GM12878 (cell line): Measurements from ENCODE around the gene DUSP8. TPM values are rescaled to one million over a fixed set of nuclear protein-coding genes. Genes with fewer than 3 reads are reported as not detected.

ENCODE experiments used
- ATAC-seq: fragments of 200-7000 bp; cut with Tn5 transposase; 3 replicates; pipeline ENCODE4 v1.9.1; 2020; ENCODE audit warnings: mild to moderate bottlenecking, moderate library complexity
- BruUV-seq: library from RNA; stranded (reverse); fragments of 400-500 nt; replicated peaks from 2 replicates; lab custom pipeline; 2021; lab: Mats Ljungman, UMichigan
- CTCF ChIA-PET: fragments of 300-600 bp; sonication (Branson Sonifier 250); formaldehyde crosslinking; extraction: SDS; loops from one replicate; lab custom pipeline; 2021; ENCODE audit warnings: inconsistent platforms; lab: Yijun Ruan, JAX
- POLR2A ChIA-PET: fragments of 350-600 bp; formaldehyde crosslinking; extraction: SDS; loops from one replicate; lab custom pipeline; 2021; ENCODE audit warnings: inconsistent platforms; lab: Charles Lee
- RAD21 ChIA-PET: fragments of 300-600 bp; sonication (Branson Sonifier 250); formaldehyde crosslinking; loops from one replicate; lab custom pipeline; 2023; ENCODE audit warnings: antibody characterized with exemption; ENCODE audit not compliant: unreplicated experiment; lab: Charles Lee
- SMC1A ChIA-PET: fragments of 300-600 bp; sonication (Branson Sonifier 250); formaldehyde crosslinking; loops from one replicate; lab custom pipeline; 2023; ENCODE audit not compliant: unreplicated experiment, uncharacterized antibody; lab: Charles Lee
- DNase-seq: peaks from one replicate; pipeline ENCODE4 v3.0.0-alpha.2; 2011; ENCODE audit warnings: low read depth, low spot score
- FAIRE-seq: peaks from 3 replicates; lab custom pipeline; 2011; peaks lifted over from hg19 to GRCh38; lab: Jason Lieb, UNC
- H2AFZ ChIP-seq: 2 replicates; pipeline ENCODE4 v1.6.0; 2011; ENCODE audit warnings: low read depth, low read length, control low read depth; ENCODE audit not compliant: control insufficient read depth
- H3K27ac ChIP-seq: 2 replicates; pipeline ENCODE4 v1.5.1; 2011; ENCODE audit warnings: control low read depth; ENCODE audit not compliant: control insufficient read depth, insufficient read depth
- H3K27me3 ChIP-seq, 2 experiments: replicated peaks in 1 of 2; 2 replicates each; pipeline versions ENCODE4 v1.6.0 to v1.6.1; 2011; ENCODE audit warnings: low read length in 1 of 2; ENCODE audit not compliant: control insufficient read depth in 2 of 2, insufficient read depth in 2 of 2
- H3K36me3 ChIP-seq, 2 experiments: 2 replicates each; pipeline ENCODE4 v1.5.1; 2011; ENCODE audit warnings: low read length in 1 of 2; ENCODE audit not compliant: control insufficient read depth in 2 of 2, insufficient read depth in 2 of 2
- H3K4me1 ChIP-seq: 2 replicates; pipeline ENCODE4 v1.6.1; 2011; ENCODE audit warnings: mild to moderate bottlenecking, low read length, moderate library complexity, mixed read lengths; ENCODE audit not compliant: control insufficient read depth, insufficient read depth
- H3K4me2 ChIP-seq: 2 replicates; pipeline ENCODE4 v1.6.0; 2011; ENCODE audit warnings: control low read depth; ENCODE audit not compliant: control insufficient read depth, insufficient read depth
- H3K4me3 ChIP-seq: fragments of 200-600 bp; sonication (generic); 2 replicates; pipeline ENCODE4 v1.5.1; 2016
- H3K79me2 ChIP-seq: 2 replicates; pipeline ENCODE4 v1.6.0; 2011; ENCODE audit warnings: low read length; ENCODE audit not compliant: control insufficient read depth, insufficient read depth
- H3K9ac ChIP-seq: 2 replicates; pipeline ENCODE4 v1.8.0; 2011; ENCODE audit warnings: low read length, control low read depth, mixed read lengths; ENCODE audit not compliant: control insufficient read depth, insufficient read depth
- H3K9me3 ChIP-seq: replicated peaks from 3 replicates; pipeline ENCODE4 v1.5.1; 2011; ENCODE audit warnings: mild to moderate bottlenecking, low read length; ENCODE audit not compliant: control insufficient read depth, insufficient read depth
- H4K20me1 ChIP-seq: 2 replicates; pipeline ENCODE4 v1.6.0; 2011; ENCODE audit not compliant: control insufficient read depth, insufficient read depth
- MAX ChIP-seq: IDR thresholded peaks from 2 replicates; pipeline ENCODE4 v1.6.1; 2012; ENCODE audit warnings: low read depth, low read length, improper control_type of control experiment
- NFYB ChIP-seq: IDR thresholded peaks from 2 replicates; pipeline ENCODE4 v1.6.1; 2011; ENCODE audit warnings: low read depth, mild to moderate bottlenecking, low read length, improper control_type of control experiment, moderate library complexity; ENCODE audit not compliant: insufficient read depth
- REST ChIP-seq: IDR thresholded peaks from 2 replicates; pipeline ENCODE4 v1.6.1; 2012; ENCODE audit warnings: mild to moderate bottlenecking, low read depth, low read length
- ZNF207 ChIP-seq: fragments of 450-650 bp; IDR thresholded peaks from 2 replicates; pipeline ENCODE4 v1.6.1; 2014; ENCODE audit warnings: antibody characterized with exemption, mild to moderate bottlenecking, borderline replicate concordance
- WGBS: methylation state at CpG from one replicate; pipeline ENCODE4 v1.1.6; 2016; ENCODE audit warnings: low lambda C conversion rate; ENCODE audit not compliant: insufficient replicate concordance, insufficient coverage; ENCODE audit errors: missing lambda C conversion rate; 5-methylcytosine and 5-hydroxymethylcytosine counted together
- in situ Hi-C: fragments of 300-500 bp; cut with MboI; formaldehyde crosslinking; loops from 9 replicates; pipeline ENCODE4 v1.14.3; 2018; ENCODE audit warnings: mixed read lengths
- intact Hi-C: fragments of 100-400 bp; cut with micrococcal nuclease; formaldehyde crosslinking; loops from one replicate; pipeline ENCODE4 v1.14.2; 2022; ENCODE audit not compliant: unreplicated experiment
- polyA plus RNA-seq, 11 experiments: library from polyadenylated mRNA; depleted of rRNA in 4 of 11; unstranded in 6 of 11; stranded (reverse) in 5 of 11; fragments of >200 nt; fragmentation: Nextera tagmentation in 4 of 11; fragmentation: Illumina TruSeq in 1 of 11; extraction: Ambion mirVana in 4 of 11; extraction: Trizol in 1 of 11; gene quantifications; 1 replicate in 1 of 11; 2 replicates in 10 of 11; pipeline versions ENCODE4 v1.2.1 to v1.2.3, GENCODE V29; 2011 to 2016; ENCODE audit warnings: inconsistent platforms in 2 of 11, missing spikeins in 2 of 11, low read depth in 1 of 11
- total RNA-seq, 4 experiments: library from RNA; depleted of rRNA in 3 of 4; stranded (reverse); fragments of >200 nt in 3 of 4; fragmentation: Illumina TruSeq in 1 of 4; extraction: Trizol in 1 of 4; gene quantifications; 2 replicates each; pipeline versions ENCODE4 v1.2.1 to v1.2.3, GENCODE V29; 2013 to 2021
- TF ChIP-seq, protein P1 (sequence below): fragments of 150-350 bp; IDR thresholded peaks from 2 replicates; pipeline ENCODE4 v1.6.1; 2016; ENCODE audit warnings: low read depth, low read length

Gene DUSP8
- total and polyA plus RNA-seq, 10 of the 15 experiments (the other 5 are each of a cell fraction or from before 2014, with no cell fraction given), result 0.04 to 1.7 (median 0.26) TPM; not detected in 6

GRCh38 chr11:1505480-1505879 is 66.6 kb downstream of the DUSP8 start:
- no peaks in the 10 kb centered on the region; the same call in 2 of the 3 replicates for H3K9me3 ChIP-seq
- no peak overlapping the region for H3K4me2 ChIP-seq
- H3K27ac ChIP-seq, result no peak overlapping the region
- H3K4me3 ChIP-seq, result no peak overlapping the region
- ChIA-PET POLR2A (no interaction called here), CTCF (no interaction called here), RAD21 (no interaction called here), SMC1A (no interaction called here)
- H3K4me1 ChIP-seq, result no peaks in the 10 kb centered on the region
- H3K36me3 ChIP-seq, result peaks cover 0 to 2% of the 10 kb centered on the region in 2 experiments; a peak in 1 of 4 replicates
- FAIRE-seq (no peak), DNase-seq (no peak), ATAC-seq (no peak)
- H4K20me1 ChIP-seq, result 0 out of 2 replicates have a peak, but pooled peaks cover 3% of the 10 kb centered on the region
- intact Hi-C loops, result no loop called here
- no peak overlapping the region for H3K9ac ChIP-seq
- WGBS, result 84% methylated on average over 11 of the region's 11 CpGs
- no peak overlapping the region for H2AFZ ChIP-seq
- no peaks in the 10 kb centered on the region for H3K27me3 ChIP-seq
- in situ Hi-C loops, result no loop called here
- H3K79me2 ChIP-seq, result no peaks in the 10 kb centered on the region; the same call in none of the 2 replicates
- no TSS peak for BruUV-seq
- TF ChIP-seq MAX, result no peak
- no peak for TF ChIP-seq REST
- TF ChIP-seq ZNF207, result no peak
- TF ChIP-seq NFYB, result no peak
- TF ChIP-seq, protein P1, sequence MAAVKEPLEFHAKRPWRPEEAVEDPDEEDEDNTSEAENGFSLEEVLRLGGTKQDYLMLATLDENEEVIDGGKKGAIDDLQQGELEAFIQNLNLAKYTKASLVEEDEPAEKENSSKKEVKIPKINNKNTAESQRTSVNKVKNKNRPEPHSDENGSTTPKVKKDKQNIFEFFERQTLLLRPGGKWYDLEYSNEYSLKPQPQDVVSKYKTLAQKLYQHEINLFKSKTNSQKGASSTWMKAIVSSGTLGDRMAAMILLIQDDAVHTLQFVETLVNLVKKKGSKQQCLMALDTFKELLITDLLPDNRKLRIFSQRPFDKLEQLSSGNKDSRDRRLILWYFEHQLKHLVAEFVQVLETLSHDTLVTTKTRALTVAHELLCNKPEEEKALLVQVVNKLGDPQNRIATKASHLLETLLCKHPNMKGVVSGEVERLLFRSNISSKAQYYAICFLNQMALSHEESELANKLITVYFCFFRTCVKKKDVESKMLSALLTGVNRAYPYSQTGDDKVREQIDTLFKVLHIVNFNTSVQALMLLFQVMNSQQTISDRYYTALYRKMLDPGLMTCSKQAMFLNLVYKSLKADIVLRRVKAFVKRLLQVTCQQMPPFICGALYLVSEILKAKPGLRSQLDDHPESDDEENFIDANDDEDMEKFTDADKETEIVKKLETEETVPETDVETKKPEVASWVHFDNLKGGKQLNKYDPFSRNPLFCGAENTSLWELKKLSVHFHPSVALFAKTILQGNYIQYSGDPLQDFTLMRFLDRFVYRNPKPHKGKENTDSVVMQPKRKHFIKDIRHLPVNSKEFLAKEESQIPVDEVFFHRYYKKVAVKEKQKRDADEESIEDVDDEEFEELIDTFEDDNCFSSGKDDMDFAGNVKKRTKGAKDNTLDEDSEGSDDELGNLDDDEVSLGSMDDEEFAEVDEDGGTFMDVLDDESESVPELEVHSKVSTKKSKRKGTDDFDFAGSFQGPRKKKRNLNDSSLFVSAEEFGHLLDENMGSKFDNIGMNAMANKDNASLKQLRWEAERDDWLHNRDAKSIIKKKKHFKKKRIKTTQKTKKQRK, result no peak
